Neutrophil (primary cell): ENCODE measurements around the gene PSD.

Experiments used
- H3K27ac ChIP-seq: fragments of 200-600 bp; sonication (generic); 2 replicates; pipeline ENCODE4 v1.5.1; 2016; ENCODE audit warnings: mild to moderate bottlenecking, moderate library complexity
- H3K27me3 ChIP-seq: fragments of 200-600 bp; sonication (generic); 2 replicates; pipeline ENCODE4 v1.6.0; 2016; ENCODE audit warnings: mild to moderate bottlenecking
- H3K36me3 ChIP-seq: fragments of 200-600 bp; sonication (generic); 2 replicates; pipeline ENCODE4 v1.5.1; 2017
- H3K4me1 ChIP-seq, 2 experiments: fragments of 200-600 bp in 1 of 2; sonication (generic) in 1 of 2; 1 replicate in 1 of 2; 2 replicates in 1 of 2; pipeline versions ENCODE4 v1.5.1 to v1.6.1; 2013 to 2016; ENCODE audit warnings: low read depth in 1 of 2, low read length in 1 of 2, mild to moderate bottlenecking in 1 of 2, moderate library complexity in 1 of 2; ENCODE audit not compliant: control insufficient read depth in 1 of 2, insufficient read depth in 1 of 2
- H3K4me3 ChIP-seq, 2 experiments: fragments of 200-600 bp in 1 of 2; sonication (generic) in 1 of 2; 1 replicate in 1 of 2; 2 replicates in 1 of 2; pipeline ENCODE4 v1.5.1; 2013 to 2016; ENCODE audit warnings: low read depth in 1 of 2, low read length in 1 of 2, mild to moderate bottlenecking in 1 of 2, moderate library complexity in 1 of 2
- H3K9me3 ChIP-seq: fragments of 200-600 bp; sonication (generic); 2 replicates; pipeline ENCODE4 v1.5.1; 2016
- CTCF ChIP-seq: fragments of 200-600 bp; sonication (generic); IDR thresholded peaks from 2 replicates; pipeline ENCODE4 v1.5.1; 2016; ENCODE audit warnings: antibody characterized with exemption

Gene PSD

GRCh38 chr10:102408131-102408727 lies 10.4 kb downstream of the PSD start:
- Histone ChIP-seq H3K36me3 (peaks cover 4% of the 10 kb centered on the region), H3K9me3 (no peaks in the 10 kb centered on the region), H3K4me3 (peak overlapping the region in 1 of 2 experiments; percentile 30), H3K27me3 (peaks cover 80% of the 10 kb centered on the region), H3K4me1 (peaks cover 0 to 12% of the 10 kb centered on the region in 2 experiments), H3K27ac (no peak overlapping the region)
- TF ChIP-seq CTCF, result no peak

- no peak overlapping the region for H3K27ac ChIP-seq
- peaks cover 0 to 12% of the 10 kb centered on the region in 2 experiments for H3K4me1 ChIP-seq
- no peaks in the 10 kb centered on the region for H3K9me3 ChIP-seq
- peaks cover 11% of the 10 kb centered on the region for H3K36me3 ChIP-seq
- H3K27me3 ChIP-seq, result peaks cover 73% of the 10 kb centered on the region
- no peak for TF ChIP-seq CTCF
- no peak overlapping the region for H3K4me3 ChIP-seq
These were observed 11.0 kb downstream of the PSD start for GRCh38 chr10:102407425-102408130.

GRCh38 chr10:102406815-102407214 lies 11.8 kb downstream of the PSD start:
- H3K4me1 ChIP-seq, result peaks cover 0 to 12% of the 10 kb centered on the region in 2 experiments
- TF ChIP-seq CTCF, result no peak
- H3K36me3 ChIP-seq, result peaks cover 18% of the 10 kb centered on the region
- peaks cover 65% of the 10 kb centered on the region for H3K27me3 ChIP-seq
- no peaks in the 10 kb centered on the region for H3K9me3 ChIP-seq
- H3K27ac ChIP-seq, result no peak overlapping the region
- no peak overlapping the region for H3K4me3 ChIP-seq

GRCh38 chr10:102405632-102406031 lies 13.0 kb downstream of the PSD start:
- Histone ChIP-seq H3K4me3 (no peak overlapping the region), H3K4me1 (peaks cover 0 to 10% of the 10 kb centered on the region in 2 experiments), H3K27me3 (peaks cover 54% of the 10 kb centered on the region), H3K36me3 (peaks cover 30% of the 10 kb centered on the region), H3K27ac (no peak overlapping the region), H3K9me3 (no peaks in the 10 kb centered on the region)
- no peak for TF ChIP-seq CTCF

- Histone ChIP-seq H3K27me3 (peaks cover 49% of the 10 kb centered on the region), H3K4me3 (no peak overlapping the region), H3K9me3 (no peaks in the 10 kb centered on the region), H3K27ac (no peak overlapping the region), H3K4me1 (peaks cover 0 to 5% of the 10 kb centered on the region in 2 experiments), H3K36me3 (peaks cover 35% of the 10 kb centered on the region)
- TF ChIP-seq CTCF, result no peak
These were observed 13.4 kb downstream of the PSD start for GRCh38 chr10:102405108-102405571.
